HepG2 (cell line): Measurements from ENCODE around the gene TBX3. TPM values are rescaled to one million over a fixed set of nuclear protein-coding genes. Genes with fewer than 3 reads are reported as not detected.
A peak's percentile ranks its signal among the peaks of the same experiment; 100 is the strongest.

Experiments
- ELF3 ChIP-seq: IDR thresholded peaks from 2 replicates; pipeline ENCODE4 v1.6.1; 2016; ENCODE audit warnings: missing genetic modification reagents, missing compliant biosample characterization
- HOXA3 ChIP-seq: sonication (generic); formaldehyde crosslinking; IDR thresholded peaks from 2 replicates; pipeline ENCODE4 v1.5.0; 2020; ENCODE audit warnings: missing genetic modification reagents
- MAF1 ChIP-seq: sonication (generic); formaldehyde crosslinking; IDR thresholded peaks from 2 replicates; pipeline ENCODE4 v1.5.0; 2020; ENCODE audit warnings: missing genetic modification reagents, borderline replicate concordance
- MXI1 ChIP-seq: IDR thresholded peaks from 3 replicates; pipeline ENCODE4 v1.6.1; 2012; ENCODE audit warnings: low read depth, low read length, inconsistent platforms, borderline replicate concordance
- POLR2AphosphoS5 ChIP-seq: IDR thresholded peaks from 2 replicates; pipeline ENCODE4 v1.6.1; 2012; ENCODE audit warnings: low read depth, low read length
- TGIF2 ChIP-seq: IDR thresholded peaks from 2 replicates; pipeline ENCODE4 v1.6.1; 2016; ENCODE audit warnings: control low read depth, missing compliant biosample characterization
- THAP11 ChIP-seq: IDR thresholded peaks from 2 replicates; pipeline ENCODE4 v1.6.1; 2016; ENCODE audit warnings: missing biosample characterization, missing genetic modification reagents
- ZIK1 ChIP-seq: sonication (generic); formaldehyde crosslinking; IDR thresholded peaks from 2 replicates; pipeline ENCODE4 v1.5.0; 2020; ENCODE audit warnings: mild to moderate bottlenecking, low read depth, missing genetic modification reagents, borderline replicate concordance
- ZNF232 ChIP-seq: sonication (generic); formaldehyde crosslinking; IDR thresholded peaks from 2 replicates; pipeline ENCODE4 v1.4.0; 2020; ENCODE audit warnings: missing genetic modification reagents, borderline replicate concordance
- ZNF337 ChIP-seq: sonication (generic); formaldehyde crosslinking; IDR thresholded peaks from 2 replicates; pipeline ENCODE4 v1.5.1; 2020; ENCODE audit warnings: missing genetic modification reagents, low read depth, mild to moderate bottlenecking, borderline replicate concordance
- ZNF781 ChIP-seq: sonication (generic); formaldehyde crosslinking; IDR thresholded peaks from 2 replicates; pipeline ENCODE4 v1.5.1; 2020; ENCODE audit warnings: borderline replicate concordance, mild to moderate bottlenecking, missing genetic modification reagents; ENCODE audit errors: not compliant biosample characterization
- polyA plus RNA-seq, 8 experiments: library from polyadenylated mRNA; depleted of rRNA in 3 of 8; stranded (reverse) in 7 of 8; unstranded in 1 of 8; fragments of >200 nt; fragmentation: Illumina TruSeq in 4 of 8; extraction: Trizol in 4 of 8; gene quantifications; 2 replicates each; pipeline versions ENCODE4 v1.2.1 to v1.2.3, GENCODE V29; 2011 to 2016; ENCODE audit warnings: low read depth in 4 of 8, missing spikeins in 1 of 8, mixed read lengths in 1 of 8; ENCODE audit not compliant: insufficient read depth in 1 of 8
- total RNA-seq, 5 experiments: library from RNA; depleted of rRNA; stranded (reverse); fragments of >200 nt; fragmentation: Illumina TruSeq; extraction: Trizol; gene quantifications; 2 replicates each; pipeline ENCODE4 v1.2.3, GENCODE V29; 2016; ENCODE audit warnings: low read depth in 1 of 5
- TF ChIP-seq, protein P1 (sequence below): sonication (generic); formaldehyde crosslinking; IDR thresholded peaks from 2 replicates; pipeline ENCODE4 v1.9.0; 2021; ENCODE audit warnings: mild to moderate bottlenecking, missing genetic modification reagents
- TF ChIP-seq, protein P2 (sequence below): sonication (generic); formaldehyde crosslinking; conservative IDR thresholded peaks from 2 replicates; pipeline ENCODE4 v1.4.0; 2020; ENCODE audit warnings: mild to moderate bottlenecking, missing genetic modification reagents, moderate library complexity
- TF ChIP-seq, protein P3 (sequence below): sonication (generic); formaldehyde crosslinking; IDR thresholded peaks from 2 replicates; pipeline ENCODE4 v1.4.0; 2020; ENCODE audit warnings: missing genetic modification reagents, mild to moderate bottlenecking, borderline replicate concordance
- TF ChIP-seq, protein P4 (sequence below): sonication (generic); formaldehyde crosslinking; IDR thresholded peaks from 2 replicates; pipeline ENCODE4 v1.8.0; 2022; ENCODE audit warnings: missing genetic modification reagents, low read depth, mild to moderate bottlenecking, borderline replicate concordance

TBX3 gene
- total and polyA plus RNA-seq, 2 of the 13 experiments (the other 11 are each of a cell fraction or from before 2014, with no cell fraction given) = 27.1 to 42.4 TPM

DNA sequence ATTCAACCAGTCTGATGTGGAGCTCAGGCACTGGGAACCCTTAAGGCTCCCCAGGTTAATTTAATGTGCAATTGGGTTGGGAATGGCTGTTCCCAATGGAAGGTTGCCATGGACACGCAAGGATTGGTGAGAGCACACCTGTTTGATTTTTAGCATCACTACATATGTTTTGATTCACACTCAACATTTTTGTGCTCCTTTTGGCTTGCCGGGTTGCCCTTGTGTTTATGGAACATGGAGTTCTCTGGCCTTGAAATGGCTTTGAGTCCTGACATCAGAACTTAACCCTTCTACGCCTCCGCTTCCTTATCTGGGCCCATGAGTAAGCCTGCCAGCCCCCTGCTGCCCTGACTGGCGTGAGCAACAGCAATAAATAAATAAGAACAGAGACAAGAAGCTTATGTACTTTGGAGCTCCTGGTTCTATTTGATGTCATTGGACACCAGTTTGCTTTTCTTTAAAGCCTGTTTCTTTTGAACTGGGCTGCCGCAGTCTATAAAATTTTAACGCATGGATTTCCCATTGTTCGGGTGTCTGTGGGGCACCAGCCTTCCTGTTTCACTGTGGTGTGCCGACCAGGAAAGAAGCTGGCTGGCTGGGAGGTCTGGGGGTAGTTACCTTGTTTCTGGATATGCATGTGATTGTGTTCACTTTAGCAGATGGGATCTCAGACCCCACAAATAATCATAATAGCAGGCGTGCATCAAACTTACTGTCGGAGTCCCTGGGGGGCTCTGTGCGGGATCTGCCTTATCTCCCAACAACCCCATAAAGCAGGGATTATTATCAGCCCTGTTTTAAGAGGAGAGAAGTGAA is 27.8 kb downstream of the TBX3 start (continued):
- TF ChIP-seq, protein P1, sequence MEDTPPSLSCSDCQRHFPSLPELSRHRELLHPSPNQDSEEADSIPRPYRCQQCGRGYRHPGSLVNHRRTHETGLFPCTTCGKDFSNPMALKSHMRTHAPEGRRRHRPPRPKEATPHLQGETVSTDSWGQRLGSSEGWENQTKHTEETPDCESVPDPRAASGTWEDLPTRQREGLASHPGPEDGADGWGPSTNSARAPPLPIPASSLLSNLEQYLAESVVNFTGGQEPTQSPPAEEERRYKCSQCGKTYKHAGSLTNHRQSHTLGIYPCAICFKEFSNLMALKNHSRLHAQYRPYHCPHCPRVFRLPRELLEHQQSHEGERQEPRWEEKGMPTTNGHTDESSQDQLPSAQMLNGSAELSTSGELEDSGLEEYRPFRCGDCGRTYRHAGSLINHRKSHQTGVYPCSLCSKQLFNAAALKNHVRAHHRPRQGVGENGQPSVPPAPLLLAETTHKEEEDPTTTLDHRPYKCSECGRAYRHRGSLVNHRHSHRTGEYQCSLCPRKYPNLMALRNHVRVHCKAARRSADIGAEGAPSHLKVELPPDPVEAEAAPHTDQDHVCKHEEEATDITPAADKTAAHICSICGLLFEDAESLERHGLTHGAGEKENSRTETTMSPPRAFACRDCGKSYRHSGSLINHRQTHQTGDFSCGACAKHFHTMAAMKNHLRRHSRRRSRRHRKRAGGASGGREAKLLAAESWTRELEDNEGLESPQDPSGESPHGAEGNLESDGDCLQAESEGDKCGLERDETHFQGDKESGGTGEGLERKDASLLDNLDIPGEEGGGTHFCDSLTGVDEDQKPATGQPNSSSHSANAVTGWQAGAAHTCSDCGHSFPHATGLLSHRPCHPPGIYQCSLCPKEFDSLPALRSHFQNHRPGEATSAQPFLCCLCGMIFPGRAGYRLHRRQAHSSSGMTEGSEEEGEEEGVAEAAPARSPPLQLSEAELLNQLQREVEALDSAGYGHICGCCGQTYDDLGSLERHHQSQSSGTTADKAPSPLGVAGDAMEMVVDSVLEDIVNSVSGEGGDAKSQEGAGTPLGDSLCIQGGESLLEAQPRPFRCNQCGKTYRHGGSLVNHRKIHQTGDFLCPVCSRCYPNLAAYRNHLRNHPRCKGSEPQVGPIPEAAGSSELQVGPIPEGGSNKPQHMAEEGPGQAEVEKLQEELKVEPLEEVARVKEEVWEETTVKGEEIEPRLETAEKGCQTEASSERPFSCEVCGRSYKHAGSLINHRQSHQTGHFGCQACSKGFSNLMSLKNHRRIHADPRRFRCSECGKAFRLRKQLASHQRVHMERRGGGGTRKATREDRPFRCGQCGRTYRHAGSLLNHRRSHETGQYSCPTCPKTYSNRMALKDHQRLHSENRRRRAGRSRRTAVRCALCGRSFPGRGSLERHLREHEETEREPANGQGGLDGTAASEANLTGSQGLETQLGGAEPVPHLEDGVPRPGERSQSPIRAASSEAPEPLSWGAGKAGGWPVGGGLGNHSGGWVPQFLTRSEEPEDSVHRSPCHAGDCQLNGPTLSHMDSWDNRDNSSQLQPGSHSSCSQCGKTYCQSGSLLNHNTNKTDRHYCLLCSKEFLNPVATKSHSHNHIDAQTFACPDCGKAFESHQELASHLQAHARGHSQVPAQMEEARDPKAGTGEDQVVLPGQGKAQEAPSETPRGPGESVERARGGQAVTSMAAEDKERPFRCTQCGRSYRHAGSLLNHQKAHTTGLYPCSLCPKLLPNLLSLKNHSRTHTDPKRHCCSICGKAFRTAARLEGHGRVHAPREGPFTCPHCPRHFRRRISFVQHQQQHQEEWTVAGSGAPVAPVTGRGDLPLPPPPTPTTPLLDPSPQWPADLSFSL (CRISPR knock-in tag) = peak; percentile 57; the same call in 1 of the 2 replicates
- TF ChIP-seq ZNF232 (CRISPR knock-in tag) = no peak
- no peak for TF ChIP-seq ZIK1 (CRISPR knock-in tag)
- TF ChIP-seq ZNF337 (CRISPR knock-in tag) = no peak
- peak; percentile 92 for TF ChIP-seq ELF3 (CRISPR knock-in tag)
- peak; percentile 66 for TF ChIP-seq THAP11
- TF ChIP-seq, protein P2, sequence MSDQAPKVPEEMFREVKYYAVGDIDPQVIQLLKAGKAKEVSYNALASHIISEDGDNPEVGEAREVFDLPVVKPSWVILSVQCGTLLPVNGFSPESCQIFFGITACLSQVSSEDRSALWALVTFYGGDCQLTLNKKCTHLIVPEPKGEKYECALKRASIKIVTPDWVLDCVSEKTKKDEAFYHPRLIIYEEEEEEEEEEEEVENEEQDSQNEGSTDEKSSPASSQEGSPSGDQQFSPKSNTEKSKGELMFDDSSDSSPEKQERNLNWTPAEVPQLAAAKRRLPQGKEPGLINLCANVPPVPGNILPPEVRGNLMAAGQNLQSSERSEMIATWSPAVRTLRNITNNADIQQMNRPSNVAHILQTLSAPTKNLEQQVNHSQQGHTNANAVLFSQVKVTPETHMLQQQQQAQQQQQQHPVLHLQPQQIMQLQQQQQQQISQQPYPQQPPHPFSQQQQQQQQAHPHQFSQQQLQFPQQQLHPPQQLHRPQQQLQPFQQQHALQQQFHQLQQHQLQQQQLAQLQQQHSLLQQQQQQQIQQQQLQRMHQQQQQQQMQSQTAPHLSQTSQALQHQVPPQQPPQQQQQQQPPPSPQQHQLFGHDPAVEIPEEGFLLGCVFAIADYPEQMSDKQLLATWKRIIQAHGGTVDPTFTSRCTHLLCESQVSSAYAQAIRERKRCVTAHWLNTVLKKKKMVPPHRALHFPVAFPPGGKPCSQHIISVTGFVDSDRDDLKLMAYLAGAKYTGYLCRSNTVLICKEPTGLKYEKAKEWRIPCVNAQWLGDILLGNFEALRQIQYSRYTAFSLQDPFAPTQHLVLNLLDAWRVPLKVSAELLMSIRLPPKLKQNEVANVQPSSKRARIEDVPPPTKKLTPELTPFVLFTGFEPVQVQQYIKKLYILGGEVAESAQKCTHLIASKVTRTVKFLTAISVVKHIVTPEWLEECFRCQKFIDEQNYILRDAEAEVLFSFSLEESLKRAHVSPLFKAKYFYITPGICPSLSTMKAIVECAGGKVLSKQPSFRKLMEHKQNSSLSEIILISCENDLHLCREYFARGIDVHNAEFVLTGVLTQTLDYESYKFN (CRISPR knock-in tag) = peak; percentile 95
- TF ChIP-seq MXI1 = 0 out of 3 replicates have a peak, but pooled peaks have one; percentile 22
- TF ChIP-seq, protein P3, sequence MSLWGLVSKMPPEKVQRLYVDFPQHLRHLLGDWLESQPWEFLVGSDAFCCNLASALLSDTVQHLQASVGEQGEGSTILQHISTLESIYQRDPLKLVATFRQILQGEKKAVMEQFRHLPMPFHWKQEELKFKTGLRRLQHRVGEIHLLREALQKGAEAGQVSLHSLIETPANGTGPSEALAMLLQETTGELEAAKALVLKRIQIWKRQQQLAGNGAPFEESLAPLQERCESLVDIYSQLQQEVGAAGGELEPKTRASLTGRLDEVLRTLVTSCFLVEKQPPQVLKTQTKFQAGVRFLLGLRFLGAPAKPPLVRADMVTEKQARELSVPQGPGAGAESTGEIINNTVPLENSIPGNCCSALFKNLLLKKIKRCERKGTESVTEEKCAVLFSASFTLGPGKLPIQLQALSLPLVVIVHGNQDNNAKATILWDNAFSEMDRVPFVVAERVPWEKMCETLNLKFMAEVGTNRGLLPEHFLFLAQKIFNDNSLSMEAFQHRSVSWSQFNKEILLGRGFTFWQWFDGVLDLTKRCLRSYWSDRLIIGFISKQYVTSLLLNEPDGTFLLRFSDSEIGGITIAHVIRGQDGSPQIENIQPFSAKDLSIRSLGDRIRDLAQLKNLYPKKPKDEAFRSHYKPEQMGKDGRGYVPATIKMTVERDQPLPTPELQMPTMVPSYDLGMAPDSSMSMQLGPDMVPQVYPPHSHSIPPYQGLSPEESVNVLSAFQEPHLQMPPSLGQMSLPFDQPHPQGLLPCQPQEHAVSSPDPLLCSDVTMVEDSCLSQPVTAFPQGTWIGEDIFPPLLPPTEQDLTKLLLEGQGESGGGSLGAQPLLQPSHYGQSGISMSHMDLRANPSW (CRISPR knock-in tag) = no peak
- TF ChIP-seq MAF1 = no peak
- TF ChIP-seq ZNF781 (CRISPR knock-in tag) = no peak
- peak; percentile 22; the same call in 1 of the 2 replicates for TF ChIP-seq TGIF2 (CRISPR knock-in tag)
- TF ChIP-seq, protein P4, sequence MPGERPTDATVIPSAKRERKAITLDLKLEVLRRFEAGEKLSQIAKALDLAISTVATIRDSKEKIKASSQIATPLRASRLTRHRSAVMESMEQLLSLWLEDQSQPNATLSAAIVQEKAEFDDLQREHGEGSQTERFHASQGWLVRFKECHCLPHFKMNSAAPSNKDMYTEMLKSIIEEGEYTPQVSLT (CRISPR knock-in tag) = no peak
- peak; percentile 94 for TF ChIP-seq HOXA3 (CRISPR knock-in tag)
- TF ChIP-seq POLR2AphosphoS5 = no peak; the same call in none of the 2 replicates
